DND-41 (cell line): Measurements from ENCODE around the gene NEDD4L.

ENCODE experiments used
- ATAC-seq: fragments of 200-7000 bp; cut with Tn5 transposase; 3 replicates; pipeline ENCODE4 v1.9.1; 2021; ENCODE audit warnings: low read depth; ENCODE audit not compliant: insufficient read depth
- DNase-seq: peaks from one replicate; pipeline ENCODE4 v3.0.0-alpha.2; 2020
- H2AFZ ChIP-seq: 2 replicates; pipeline ENCODE4 v1.6.0; 2012; ENCODE audit warnings: low read depth, low read length
- H3K27ac ChIP-seq: 2 replicates; pipeline ENCODE4 v1.5.1; 2012; ENCODE audit warnings: low read length, inconsistent platforms
- H3K27me3 ChIP-seq: fragments of 200-600 bp; sonication (generic); 2 replicates; pipeline ENCODE4 v1.6.0; 2012; ENCODE audit warnings: low read length, mild to moderate bottlenecking, inconsistent platforms; ENCODE audit not compliant: insufficient read depth, poor library complexity
- H3K36me3 ChIP-seq: 2 replicates; pipeline ENCODE4 v1.5.1; 2012; ENCODE audit warnings: low read length, inconsistent platforms; ENCODE audit not compliant: insufficient read depth
- H3K4me1 ChIP-seq: 2 replicates; pipeline ENCODE4 v1.5.1; 2012; ENCODE audit warnings: mild to moderate bottlenecking, low read length; ENCODE audit not compliant: insufficient read depth
- H3K4me2 ChIP-seq: 2 replicates; pipeline ENCODE4 v1.6.0; 2012; ENCODE audit warnings: mild to moderate bottlenecking, moderate library complexity, low read length, inconsistent platforms; ENCODE audit not compliant: insufficient read depth
- H3K4me3 ChIP-seq, 2 experiments: fragments of 200-600 bp in 1 of 2; shearing (Covaris generic) in 1 of 2; 2 replicates each; pipeline ENCODE4 v1.5.1; 2012 to 2016; ENCODE audit warnings: inconsistent platforms in 2 of 2, low read length in 2 of 2, mild to moderate bottlenecking in 2 of 2, low read depth in 1 of 2, moderate library complexity in 1 of 2
- H3K79me2 ChIP-seq: 2 replicates; pipeline ENCODE4 v1.6.0; 2012; ENCODE audit warnings: low read length, inconsistent platforms; ENCODE audit not compliant: insufficient read depth
- H3K9ac ChIP-seq: 2 replicates; pipeline ENCODE4 v1.6.0; 2012; ENCODE audit warnings: low read depth, mild to moderate bottlenecking, inconsistent platforms, low read length, moderate library complexity
- H3K9me3 ChIP-seq: 2 replicates; pipeline ENCODE4 v1.5.1; 2012; ENCODE audit warnings: low read length, moderate library complexity, mild to moderate bottlenecking, inconsistent platforms; ENCODE audit not compliant: insufficient read depth, severe bottlenecking
- H4K20me1 ChIP-seq: 2 replicates; pipeline ENCODE4 v1.6.0; 2012; ENCODE audit warnings: low read length; ENCODE audit not compliant: insufficient read depth
- EZH2 ChIP-seq: IDR thresholded peaks from 3 replicates; pipeline ENCODE4 v1.6.1; 2012; ENCODE audit warnings: borderline replicate concordance, low read depth, mild to moderate bottlenecking, moderate library complexity, low read length, inconsistent platforms; ENCODE audit not compliant: severe bottlenecking
- TF ChIP-seq, protein P1 (sequence below): IDR thresholded peaks from 2 replicates; pipeline ENCODE4 v1.5.1; 2012; ENCODE audit warnings: borderline replicate concordance, low read length, moderate library complexity, mild to moderate bottlenecking; ENCODE audit not compliant: poor library complexity, severe bottlenecking; ENCODE audit errors: extremely low read depth

The NEDD4L gene

DNA sequence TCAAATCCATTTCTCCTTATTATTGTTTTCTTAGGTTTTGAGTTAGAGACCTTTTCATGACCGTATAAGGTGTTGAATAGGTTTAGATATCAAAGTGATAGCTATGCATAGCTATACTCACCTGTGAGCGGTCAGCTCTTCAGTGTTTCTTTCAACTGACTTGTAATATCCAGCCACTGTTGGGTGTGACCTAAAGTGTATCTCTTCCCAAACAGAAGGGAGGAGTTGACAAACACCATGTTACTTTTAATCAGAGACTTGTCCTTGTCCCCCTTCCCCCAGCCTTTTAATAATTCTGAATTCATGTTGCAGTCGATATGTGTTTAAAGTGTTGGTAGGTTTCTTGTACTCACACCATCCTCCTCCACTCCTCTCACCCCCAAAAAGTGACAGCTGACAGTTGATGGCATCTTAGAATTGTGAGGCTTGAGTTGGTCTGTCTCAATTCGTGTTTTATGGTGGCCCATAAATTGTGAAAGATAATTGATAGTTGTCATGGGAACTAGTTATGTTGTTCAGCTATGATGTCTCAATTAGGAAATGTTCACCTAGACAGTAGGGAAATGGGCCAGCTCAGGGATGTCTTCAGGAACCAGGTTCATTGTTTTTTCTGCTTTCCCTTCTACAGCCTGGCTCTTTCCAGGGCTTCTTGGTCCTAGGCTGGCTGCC lies 12.0 kb downstream of the NEDD4L start:
- Histone ChIP-seq H2AFZ (no peak overlapping the region), H3K4me2 (no peak overlapping the region), H4K20me1 (no peaks in the 10 kb centered on the region), H3K79me2 (no peaks in the 10 kb centered on the region), H3K4me1 (no peaks in the 10 kb centered on the region), H3K27me3 (no peaks in the 10 kb centered on the region), H3K9me3 (no peaks in the 10 kb centered on the region), H3K9ac (no peak overlapping the region), H3K4me3 (no peak overlapping the region), H3K36me3 (no peaks in the 10 kb centered on the region), H3K27ac (no peak overlapping the region)
- DNase-seq = no peak
- no peak for ATAC-seq
- TF ChIP-seq, protein P1, sequence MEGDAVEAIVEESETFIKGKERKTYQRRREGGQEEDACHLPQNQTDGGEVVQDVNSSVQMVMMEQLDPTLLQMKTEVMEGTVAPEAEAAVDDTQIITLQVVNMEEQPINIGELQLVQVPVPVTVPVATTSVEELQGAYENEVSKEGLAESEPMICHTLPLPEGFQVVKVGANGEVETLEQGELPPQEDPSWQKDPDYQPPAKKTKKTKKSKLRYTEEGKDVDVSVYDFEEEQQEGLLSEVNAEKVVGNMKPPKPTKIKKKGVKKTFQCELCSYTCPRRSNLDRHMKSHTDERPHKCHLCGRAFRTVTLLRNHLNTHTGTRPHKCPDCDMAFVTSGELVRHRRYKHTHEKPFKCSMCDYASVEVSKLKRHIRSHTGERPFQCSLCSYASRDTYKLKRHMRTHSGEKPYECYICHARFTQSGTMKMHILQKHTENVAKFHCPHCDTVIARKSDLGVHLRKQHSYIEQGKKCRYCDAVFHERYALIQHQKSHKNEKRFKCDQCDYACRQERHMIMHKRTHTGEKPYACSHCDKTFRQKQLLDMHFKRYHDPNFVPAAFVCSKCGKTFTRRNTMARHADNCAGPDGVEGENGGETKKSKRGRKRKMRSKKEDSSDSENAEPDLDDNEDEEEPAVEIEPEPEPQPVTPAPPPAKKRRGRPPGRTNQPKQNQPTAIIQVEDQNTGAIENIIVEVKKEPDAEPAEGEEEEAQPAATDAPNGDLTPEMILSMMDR = no peak
- TF ChIP-seq EZH2 = no peak

DNA sequence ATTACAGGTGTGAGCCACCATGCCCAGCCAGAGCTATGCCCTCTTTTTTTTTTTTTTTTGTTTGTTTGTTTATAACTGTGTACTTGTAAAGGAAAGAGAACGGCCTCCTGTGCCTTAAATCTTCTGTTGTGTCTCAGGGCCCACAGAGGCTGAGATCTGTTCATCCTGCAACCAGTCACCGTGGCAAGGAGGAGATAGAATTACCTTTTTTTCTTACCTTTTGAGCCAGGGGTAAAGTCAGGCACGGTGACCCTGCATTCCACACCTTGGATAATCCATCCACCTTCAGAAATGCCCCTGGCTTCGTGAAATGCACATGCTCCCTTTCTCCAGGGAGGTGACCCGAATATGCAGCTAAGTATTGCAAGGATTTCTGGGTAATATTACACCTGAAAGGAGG lies 12.8 kb downstream of the NEDD4L start:
- Histone ChIP-seq H3K79me2 (no peaks in the 10 kb centered on the region), H3K4me1 (no peaks in the 10 kb centered on the region), H3K27me3 (no peaks in the 10 kb centered on the region), H3K9ac (no peak overlapping the region), H3K4me2 (no peak overlapping the region), H4K20me1 (no peaks in the 10 kb centered on the region), H3K27ac (no peak overlapping the region), H2AFZ (no peak overlapping the region), H3K9me3 (no peaks in the 10 kb centered on the region), H3K4me3 (no peak overlapping the region), H3K36me3 (no peaks in the 10 kb centered on the region)
- ATAC-seq (no peak), DNase-seq (no peak)
- no peak for TF ChIP-seq EZH2
- TF ChIP-seq, protein P1 = no peak

DNA sequence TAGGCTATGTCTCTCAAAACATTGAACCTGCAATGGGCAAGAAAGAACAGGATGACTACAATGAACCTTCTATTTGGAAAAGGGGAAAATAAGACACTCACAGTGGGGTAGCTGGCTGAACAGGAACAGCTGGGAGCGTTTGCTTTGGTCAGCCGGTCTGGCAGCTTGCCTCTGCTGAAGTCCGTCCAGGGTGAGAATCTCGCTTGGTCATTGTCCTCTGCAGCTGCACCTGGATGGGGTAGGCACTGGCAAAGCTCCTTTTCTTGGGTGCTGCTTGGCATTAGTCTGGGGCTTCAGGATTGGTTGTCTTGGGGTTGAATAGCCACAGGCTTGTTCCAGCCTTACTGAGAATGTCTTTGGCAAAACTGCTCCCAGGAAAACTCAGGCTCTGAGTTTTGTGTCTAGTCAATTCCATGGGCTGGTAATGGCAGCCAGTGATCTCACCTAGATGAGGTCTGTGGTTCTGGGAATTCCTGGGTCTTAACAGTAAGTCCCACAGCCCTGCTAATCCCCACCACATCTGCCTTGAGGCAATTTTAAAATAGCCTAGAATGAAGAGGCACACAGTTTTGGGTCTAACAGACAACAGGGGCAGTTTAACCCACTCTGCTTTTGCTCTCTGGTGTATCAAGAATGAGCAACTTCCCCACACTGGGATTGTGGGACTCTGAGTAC lies 13.4 kb downstream of the NEDD4L start:
- no peak for TF ChIP-seq EZH2
- TF ChIP-seq, protein P1 = no peak
- no peak overlapping the region for H3K9ac ChIP-seq
- H2AFZ ChIP-seq = no peak overlapping the region
- DNase-seq = no peak
- no peaks in the 10 kb centered on the region for H3K79me2 ChIP-seq
- no peaks in the 10 kb centered on the region for H3K36me3 ChIP-seq
- no peaks in the 10 kb centered on the region for H3K4me1 ChIP-seq
- no peaks in the 10 kb centered on the region for H3K9me3 ChIP-seq
- H3K4me2 ChIP-seq = no peak overlapping the region
- H4K20me1 ChIP-seq = no peaks in the 10 kb centered on the region
- H3K27ac ChIP-seq = no peak overlapping the region
- no peak overlapping the region for H3K4me3 ChIP-seq
- ATAC-seq = no peak
- H3K27me3 ChIP-seq = no peaks in the 10 kb centered on the region
